Stimulated activated naive CD8-positive, alpha-beta T cell treated with anti-CD3 and anti-CD28 coated beads, Interleukin-15, amount 100 ng/mL, for 72 hours (primary cell): ENCODE results near the gene NPFFR2.
"Not testable (repeated sequence)": the region's sequence is repeated elsewhere in the genome, so short reads cannot be mapped to it uniquely, and the experiment has no call there.

ENCODE experiments used
- ATAC-seq: fragments of 150-1000 bp; cut with Tn5 transposase; 2 replicates; pipeline ENCODE4 v1.10.0; 2021; ENCODE audit warnings: mild to moderate bottlenecking, moderate library complexity
- DNase-seq, 2 donors: peaks; one replicate each; pipeline ENCODE4 v3.0.0; 2021 to 2022
- H3K27ac Mint-ChIP-seq, 2 donors: one replicate each; pipeline ENCODE4 v1.8.0; 2022; ENCODE audit warnings: mild to moderate bottlenecking in 2 of 2, mixed read lengths in 2 of 2, moderate library complexity in 2 of 2
- H3K27me3 Mint-ChIP-seq: one replicate; pipeline ENCODE4 v1.8.0; 2022; ENCODE audit warnings: mixed read lengths
- H3K4me1 Mint-ChIP-seq: one replicate; pipeline ENCODE4 v1.8.0; 2022; ENCODE audit warnings: mild to moderate bottlenecking, mixed read lengths
- H3K4me3 Mint-ChIP-seq, 2 donors: one replicate each; pipeline ENCODE4 v1.8.0; 2022; ENCODE audit warnings: mild to moderate bottlenecking in 2 of 2, mixed read lengths in 2 of 2, moderate library complexity in 1 of 2
- H3K9me3 Mint-ChIP-seq, 2 donors: one replicate each; pipeline ENCODE4 v1.8.0; 2022; ENCODE audit warnings: mixed read lengths in 2 of 2

NPFFR2 gene

DNA sequence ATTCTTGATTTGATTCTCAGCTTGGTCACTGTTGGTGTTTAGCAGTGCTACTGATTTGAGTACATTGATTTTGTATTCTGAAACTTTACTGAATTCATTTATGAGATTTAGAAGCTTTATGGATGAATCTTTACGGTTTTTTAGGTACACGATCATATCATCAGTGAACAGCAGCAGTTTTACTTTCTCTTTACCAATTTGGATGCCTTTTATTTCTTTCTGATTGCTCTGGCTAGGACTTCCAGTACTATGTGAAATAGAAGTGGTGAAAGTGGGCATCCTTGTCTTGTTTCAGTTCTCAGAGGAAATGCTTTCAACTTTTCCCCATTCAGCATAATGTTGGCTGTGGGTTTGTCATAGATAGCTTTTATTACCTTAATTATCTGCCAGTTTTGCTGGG, 58.8 kb downstream of the NPFFR2 start:
- not testable (repeated sequence) for H3K4me1 Mint-ChIP-seq, H3K4me3 Mint-ChIP-seq, H3K9me3 Mint-ChIP-seq, H3K27ac Mint-ChIP-seq, ATAC-seq, DNase-seq, H3K27me3 Mint-ChIP-seq

DNA sequence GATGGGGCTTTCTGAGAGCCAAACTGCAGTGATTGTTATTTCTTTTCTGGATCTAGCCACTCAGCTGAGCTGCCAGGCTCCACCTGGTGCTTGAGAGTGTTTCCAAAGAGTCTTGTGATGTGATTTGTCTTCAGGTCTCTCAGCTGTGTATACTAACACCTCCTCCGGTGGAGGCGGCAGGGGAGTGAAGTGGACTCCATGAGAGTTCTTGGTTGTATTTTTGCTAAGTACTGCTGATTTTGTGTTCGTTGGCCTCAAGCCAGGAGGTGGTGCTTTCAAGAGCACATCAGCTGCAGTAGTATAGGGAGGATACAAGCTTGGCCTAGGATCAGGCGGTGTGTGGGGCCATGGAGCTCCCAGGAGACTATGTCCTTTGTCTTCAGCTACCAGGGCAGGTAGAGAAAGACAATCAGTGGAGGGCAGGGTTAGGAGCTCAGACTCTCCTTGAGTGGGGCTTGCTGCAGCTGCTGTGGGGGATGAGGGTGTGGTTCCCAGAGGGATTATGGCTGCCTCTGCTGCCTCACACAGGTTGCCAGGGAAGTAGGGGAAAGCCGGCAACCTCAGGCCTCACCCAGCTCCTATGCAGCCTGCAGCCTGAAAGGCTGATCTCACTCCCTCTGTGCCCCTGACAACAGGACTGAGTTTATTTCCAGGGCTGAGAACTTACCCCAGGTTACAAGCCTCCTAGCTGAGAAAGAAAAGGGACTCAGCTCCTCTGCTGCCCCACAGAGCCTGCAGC, 62.4 kb downstream of the NPFFR2 start:
- H3K27me3 Mint-ChIP-seq = no peaks in the 10 kb centered on the region
- no peaks in the 10 kb centered on the region for H3K4me1 Mint-ChIP-seq
- H3K27ac Mint-ChIP-seq = no peak overlapping the region

DNA sequence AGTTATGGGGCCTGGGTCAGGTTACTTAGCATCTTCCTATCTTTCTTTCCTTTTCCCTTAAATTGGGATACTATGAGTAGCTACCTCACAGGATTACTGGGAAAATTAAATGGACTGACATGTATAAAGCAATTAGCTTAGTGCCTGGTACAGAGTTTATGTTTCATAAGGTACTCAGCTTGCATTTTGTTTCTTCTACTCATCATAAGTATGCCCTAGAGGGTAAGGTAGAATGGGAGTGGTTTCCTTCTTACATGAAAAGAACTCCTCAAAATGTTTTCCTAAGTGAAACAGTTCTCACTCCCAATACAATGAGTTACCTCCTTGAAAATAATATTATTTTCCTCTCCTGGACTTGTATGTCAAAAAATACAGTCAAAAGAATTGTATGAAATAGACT, 75.7 kb downstream of the NPFFR2 start:
- ATAC-seq = no peak
- H3K4me3 Mint-ChIP-seq = no peak overlapping the region
- peaks cover 10% of the 10 kb centered on the region for H3K27me3 Mint-ChIP-seq
- DNase-seq = no peak
- peaks cover 4% of the 10 kb centered on the region for H3K4me1 Mint-ChIP-seq
- peaks cover 0 to 11% of the 10 kb centered on the region in 2 donors for H3K9me3 Mint-ChIP-seq
- H3K27ac Mint-ChIP-seq = no peak overlapping the region

More for the DNA sequence above, 62.4 kb downstream of the NPFFR2 start:
- no peak overlapping the region for H3K4me3 Mint-ChIP-seq
- ATAC-seq = no peak
- H3K9me3 Mint-ChIP-seq = peaks cover 0 to 10% of the 10 kb centered on the region in 2 donors
- no peak for DNase-seq

DNA sequence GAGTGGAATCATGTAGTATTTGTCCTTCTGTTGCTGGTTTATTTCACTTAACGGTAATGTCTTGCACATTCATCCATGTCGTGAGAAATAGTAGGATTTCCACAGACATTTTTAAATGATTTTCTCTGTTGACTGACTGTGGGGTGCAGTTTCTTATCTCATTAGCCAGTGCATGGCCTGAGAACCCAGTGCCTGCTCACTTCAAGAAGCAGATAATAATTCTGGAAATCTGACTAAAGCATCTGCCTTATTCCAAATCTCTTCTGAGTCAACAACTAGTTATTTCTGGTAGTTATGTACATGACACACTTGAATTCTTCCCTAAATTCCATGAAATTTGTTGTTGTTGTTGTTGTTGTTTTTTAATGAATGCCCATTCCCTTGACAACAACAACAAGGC, 77.6 kb downstream of the NPFFR2 start:
- Mint-ChIP-seq H3K27me3 (peaks cover 12% of the 10 kb centered on the region), H3K4me3 (no peak overlapping the region), H3K9me3 (peaks cover 0 to 14% of the 10 kb centered on the region in 2 donors), H3K27ac (no peak overlapping the region), H3K4me1 (peaks cover 11% of the 10 kb centered on the region)
- DNase-seq (no peak), ATAC-seq (no peak)

DNA sequence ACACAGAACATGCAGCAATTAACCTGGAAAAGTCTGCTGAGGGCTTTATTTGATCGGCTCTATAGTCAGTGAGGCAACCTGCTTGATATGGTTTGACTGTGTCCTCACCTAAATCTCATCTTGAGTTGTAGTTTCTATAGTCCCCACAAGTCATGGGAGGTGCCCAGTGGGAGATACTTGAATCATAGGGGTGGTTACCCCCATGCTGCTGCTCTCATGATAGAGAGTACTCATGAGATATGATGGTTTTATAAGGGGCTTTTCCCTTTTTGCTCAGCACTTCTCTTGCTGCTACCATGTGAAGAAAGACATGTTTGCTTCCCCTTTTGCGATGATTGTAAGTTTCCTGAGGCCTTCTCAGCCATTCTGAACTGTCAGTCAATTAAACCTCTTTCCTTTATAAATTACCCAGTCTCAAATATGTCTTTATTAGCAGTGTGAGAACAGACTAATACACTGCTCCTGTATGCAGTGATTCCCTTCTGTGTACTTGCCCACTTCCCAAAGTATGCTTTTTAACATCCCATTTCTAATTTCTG, 78.2 kb downstream of the NPFFR2 start:
- peaks cover 0 to 14% of the 10 kb centered on the region in 2 donors for H3K9me3 Mint-ChIP-seq
- ATAC-seq (peak; percentile 44), DNase-seq (no peak)
- no peak overlapping the region for H3K4me3 Mint-ChIP-seq
- H3K27me3 Mint-ChIP-seq = peaks cover 12% of the 10 kb centered on the region
- peaks cover 11% of the 10 kb centered on the region for H3K4me1 Mint-ChIP-seq
- no peak overlapping the region for H3K27ac Mint-ChIP-seq

DNA sequence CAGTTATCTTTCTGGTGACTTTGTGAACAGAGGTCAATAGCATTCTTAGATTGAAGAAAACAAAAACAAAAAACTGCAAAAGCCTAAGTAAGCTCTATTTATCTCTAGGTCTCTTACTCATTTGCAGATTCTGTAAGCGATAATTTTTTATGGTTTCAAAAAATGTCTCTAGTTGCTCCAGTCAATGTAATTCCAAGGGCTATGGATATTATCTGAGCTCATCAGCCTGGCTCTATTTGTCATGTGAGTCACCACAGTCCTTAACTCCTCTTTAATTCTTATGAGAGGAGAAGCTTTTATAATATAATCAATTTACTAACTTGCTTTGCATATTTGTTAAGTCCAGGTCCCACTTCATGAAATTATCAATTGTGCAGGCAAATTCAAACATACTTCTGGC, 79.1 kb downstream of the NPFFR2 start:
- ATAC-seq (no peak), DNase-seq (no peak)
- Mint-ChIP-seq H3K4me3 (no peak overlapping the region), H3K4me1 (peaks cover 11% of the 10 kb centered on the region), H3K27me3 (peaks cover 12% of the 10 kb centered on the region), H3K27ac (no peak overlapping the region), H3K9me3 (peaks cover 0 to 14% of the 10 kb centered on the region in 2 donors)

DNA sequence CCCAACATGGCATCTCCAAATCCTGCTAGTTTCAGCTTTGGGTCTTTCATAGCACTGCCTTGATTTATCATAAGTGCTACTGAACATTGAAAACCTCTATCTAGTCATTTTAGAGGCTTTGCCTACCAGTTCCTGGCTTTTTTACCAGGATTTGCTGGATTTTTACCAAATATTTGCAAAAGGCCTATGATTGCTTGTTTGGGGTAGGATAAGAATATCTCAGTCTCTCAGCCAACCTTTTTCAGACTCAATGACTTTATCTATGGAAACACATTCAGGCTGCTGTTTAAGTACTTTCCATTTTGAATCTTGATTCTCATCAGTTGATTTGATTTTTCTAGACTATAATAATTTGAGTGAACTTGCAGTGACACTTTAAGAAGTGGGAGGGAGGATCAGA, 80.1 kb downstream of the NPFFR2 start:
- Mint-ChIP-seq H3K9me3 (peaks cover 0 to 14% of the 10 kb centered on the region in 2 donors), H3K27me3 (peaks cover 15% of the 10 kb centered on the region), H3K27ac (no peak overlapping the region), H3K4me3 (no peak overlapping the region), H3K4me1 (peaks cover 11% of the 10 kb centered on the region)
- ATAC-seq (no peak), DNase-seq (no peak)

DNA sequence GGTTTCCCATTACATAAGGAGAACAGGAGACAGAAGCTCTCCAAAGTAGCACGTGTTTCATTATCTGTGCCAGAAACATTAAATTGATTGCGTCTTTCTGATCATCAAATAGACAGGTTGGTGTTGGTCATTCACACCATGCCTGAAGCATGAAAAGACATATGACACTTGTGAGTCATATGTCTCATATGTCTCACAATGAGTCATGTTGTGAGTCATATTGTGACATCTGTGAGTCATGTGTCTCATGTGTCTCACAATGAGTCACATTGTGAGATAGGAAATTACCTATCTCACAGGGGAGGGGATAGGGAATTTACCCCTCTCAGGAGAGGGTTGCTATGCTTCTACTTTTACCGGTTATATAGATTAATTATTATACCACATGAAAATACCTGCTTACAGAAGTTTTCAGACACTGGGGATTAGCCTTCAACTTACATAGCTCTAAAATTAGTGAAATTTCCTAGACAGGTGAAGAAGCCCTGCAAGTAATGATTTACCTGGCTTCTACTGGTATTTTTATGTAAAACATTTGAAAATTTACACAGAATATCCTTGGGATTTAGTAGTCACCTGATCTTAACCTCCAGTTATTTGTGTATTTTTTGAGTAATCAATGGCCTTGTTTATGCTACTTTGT, 80.8 kb downstream of the NPFFR2 start:
- peaks cover 11% of the 10 kb centered on the region for H3K4me1 Mint-ChIP-seq
- H3K4me3 Mint-ChIP-seq = no peak overlapping the region
- ATAC-seq (peak; percentile 97), DNase-seq (peak; percentile 20 to 49)
- peaks cover 0 to 14% of the 10 kb centered on the region in 2 donors for H3K9me3 Mint-ChIP-seq
- H3K27me3 Mint-ChIP-seq = peaks cover 22% of the 10 kb centered on the region
- H3K27ac Mint-ChIP-seq = peak overlapping the region in 1 of 2 donors; percentile 54

DNA sequence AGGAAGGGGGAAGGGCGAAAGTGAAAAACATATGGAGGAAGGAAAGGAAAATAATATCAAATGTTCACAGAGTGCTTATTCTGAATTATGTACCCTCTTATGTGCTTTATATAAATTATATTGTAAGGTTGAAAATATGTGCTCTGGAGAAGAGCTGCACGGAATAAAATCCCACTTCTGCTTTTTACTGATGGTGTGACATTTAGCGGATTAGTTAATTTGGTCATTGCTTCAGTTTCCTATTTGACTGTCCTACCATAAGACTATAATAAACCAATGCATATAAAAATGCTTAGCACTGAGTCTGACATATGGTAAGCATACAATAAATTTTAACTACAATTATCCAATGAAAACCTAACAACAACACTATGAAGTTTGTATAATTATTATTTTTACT, 86.2 kb downstream of the NPFFR2 start:
- no peak overlapping the region for H3K4me3 Mint-ChIP-seq
- peaks cover 10% of the 10 kb centered on the region for H3K27me3 Mint-ChIP-seq
- no peak overlapping the region for H3K27ac Mint-ChIP-seq
- peaks cover 5 to 8% of the 10 kb centered on the region in 2 donors for H3K9me3 Mint-ChIP-seq
- H3K4me1 Mint-ChIP-seq = peaks cover 1% of the 10 kb centered on the region
- ATAC-seq (no peak), DNase-seq (no peak)

DNA sequence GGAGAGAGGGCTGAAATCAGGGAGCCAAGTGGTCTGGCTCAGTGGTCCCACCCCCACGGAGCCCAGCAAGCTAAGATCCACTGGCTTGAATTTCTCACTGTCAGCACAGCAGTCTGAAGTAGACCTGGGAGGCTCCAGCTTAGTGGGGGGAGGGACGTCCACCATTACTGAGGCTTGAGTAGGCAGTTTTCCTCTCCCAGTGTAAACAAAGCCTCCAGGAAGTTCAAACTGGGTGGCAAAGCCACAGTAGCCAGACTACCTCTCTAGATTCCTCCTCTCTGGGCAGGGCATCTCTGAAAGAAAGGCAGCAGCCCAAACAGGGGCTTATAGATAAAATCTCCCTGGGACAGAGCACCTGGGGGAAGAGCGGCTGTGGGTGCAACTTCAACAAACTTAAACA, 88.1 kb downstream of the NPFFR2 start:
- Mint-ChIP-seq H3K27ac (no peak overlapping the region), H3K4me3 (no peak overlapping the region), H3K9me3 (peaks cover 5 to 8% of the 10 kb centered on the region in 2 donors), H3K27me3 (peaks cover 10% of the 10 kb centered on the region), H3K4me1 (no peaks in the 10 kb centered on the region)
- ATAC-seq (no peak), DNase-seq (no peak)

DNA sequence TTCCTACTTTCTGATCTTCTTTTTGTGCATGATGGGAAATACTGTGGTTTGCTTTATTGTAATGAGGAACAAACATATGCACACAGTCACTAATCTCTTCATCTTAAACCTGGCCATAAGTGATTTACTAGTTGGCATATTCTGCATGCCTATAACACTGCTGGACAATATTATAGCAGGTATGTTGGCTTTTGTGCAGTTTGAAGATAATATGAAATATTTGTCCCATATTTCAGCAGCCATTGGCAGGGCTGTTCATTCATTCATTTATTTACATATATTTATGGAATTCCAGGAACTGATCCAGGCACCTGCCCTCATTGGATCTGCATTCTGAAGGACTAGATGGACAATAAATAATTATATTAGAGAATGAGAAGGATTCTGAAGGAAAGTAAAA, 96.9 kb downstream of the NPFFR2 start:
- ATAC-seq (no peak), DNase-seq (no peak)
- Mint-ChIP-seq H3K4me1 (no peaks in the 10 kb centered on the region), H3K27me3 (no peaks in the 10 kb centered on the region), H3K27ac (peak overlapping the region in 1 of 2 donors; percentile 8), H3K9me3 (no peaks in the 10 kb centered on the region), H3K4me3 (no peak overlapping the region)

DNA sequence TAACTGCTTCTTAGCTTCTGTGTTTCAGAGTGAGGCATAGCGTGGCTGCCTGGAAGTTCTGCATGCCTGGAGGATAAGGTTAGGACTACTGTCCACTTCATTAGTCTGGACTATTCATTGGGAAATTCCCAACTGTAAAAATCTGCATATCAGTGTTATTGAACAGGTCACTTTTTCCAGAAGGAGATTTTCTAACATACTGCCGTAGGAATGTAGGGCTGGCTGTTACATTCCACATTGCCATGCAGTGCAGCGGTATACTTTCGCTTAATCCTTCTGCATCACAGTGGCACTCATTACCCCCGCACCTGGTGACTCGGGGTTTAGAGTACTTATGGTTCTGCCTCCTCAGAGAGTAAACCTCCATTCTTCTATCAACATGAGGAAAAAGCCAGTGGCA, 104.6 kb downstream of the NPFFR2 start:
- Mint-ChIP-seq H3K27ac (no peak overlapping the region), H3K27me3 (no peaks in the 10 kb centered on the region)
- ATAC-seq = no peak

DNA sequence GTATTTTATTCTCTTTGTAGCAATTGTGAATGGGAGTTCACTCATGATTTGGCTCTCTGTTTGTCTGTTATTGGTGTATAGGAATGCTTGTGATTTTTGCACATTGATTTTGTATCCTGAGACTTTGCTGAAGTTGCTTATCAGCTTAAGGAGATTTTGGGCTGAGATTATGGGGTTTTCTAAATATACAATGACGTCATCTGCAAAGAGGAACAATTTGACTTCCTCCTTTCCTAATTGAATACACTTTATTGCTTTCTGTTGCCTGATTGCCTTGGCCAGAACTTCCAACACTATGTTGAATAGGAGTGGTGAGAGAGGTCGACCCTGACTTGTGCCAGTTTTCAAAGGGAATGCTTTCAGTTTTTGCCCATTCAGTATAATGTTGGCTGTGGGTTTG, 108.2 kb downstream of the NPFFR2 start:
- not testable (repeated sequence) for H3K4me1 Mint-ChIP-seq, H3K4me3 Mint-ChIP-seq, H3K27me3 Mint-ChIP-seq, ATAC-seq, H3K27ac Mint-ChIP-seq, DNase-seq
- H3K9me3 Mint-ChIP-seq = peaks cover 0 to 13% of the 10 kb centered on the region in 2 donors

More for the DNA sequence above, 104.6 kb downstream of the NPFFR2 start:
- Mint-ChIP-seq H3K9me3 (peaks cover 0 to 7% of the 10 kb centered on the region in 2 donors), H3K4me1 (no peaks in the 10 kb centered on the region), H3K4me3 (no peak overlapping the region)
- no peak for DNase-seq

DNA sequence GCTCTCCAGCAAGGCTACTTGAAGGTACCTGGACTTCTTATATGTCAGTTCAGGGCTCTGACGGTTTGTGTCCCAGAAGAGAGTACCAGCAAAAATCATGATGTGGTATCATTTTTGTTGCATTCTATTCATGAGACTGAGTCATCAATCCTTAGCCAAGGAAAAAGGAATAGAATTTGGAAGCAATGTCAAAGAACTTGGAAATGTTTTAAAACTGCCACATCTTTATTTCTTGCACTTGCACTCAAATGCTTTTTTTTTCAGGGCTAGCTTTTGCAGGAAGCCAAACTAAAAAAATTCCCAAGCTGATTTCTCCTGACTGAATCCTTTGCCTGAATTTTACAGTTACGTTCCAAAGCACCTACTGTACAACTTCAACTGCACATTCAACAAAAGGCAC, 112.4 kb downstream of the NPFFR2 start:
- no peak for ATAC-seq
- no peak for DNase-seq
- H3K9me3 Mint-ChIP-seq = peaks cover 0 to 21% of the 10 kb centered on the region in 2 donors
- no peaks in the 10 kb centered on the region for H3K27me3 Mint-ChIP-seq
- no peaks in the 10 kb centered on the region for H3K4me1 Mint-ChIP-seq
- no peak overlapping the region for H3K4me3 Mint-ChIP-seq
- H3K27ac Mint-ChIP-seq = no peak overlapping the region

DNA sequence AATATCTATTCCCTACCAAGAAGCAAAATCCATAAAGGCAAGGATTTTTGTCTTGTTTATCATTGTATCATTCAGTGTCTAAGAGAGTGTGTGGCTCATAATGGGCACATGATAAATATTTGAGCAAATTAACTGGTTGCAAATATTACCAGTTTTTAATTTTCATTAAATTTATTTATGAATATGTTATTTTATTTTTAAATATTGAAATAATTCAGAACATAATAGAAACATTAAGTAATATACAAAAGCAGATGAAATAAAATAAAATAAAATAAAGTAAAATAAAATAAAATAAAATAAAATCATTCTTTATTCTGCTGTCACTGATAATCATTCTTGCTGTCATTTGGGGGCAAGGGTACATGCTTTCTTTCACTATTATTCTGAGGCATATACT, 120.9 kb downstream of the NPFFR2 start:
- no peak for ATAC-seq
- Mint-ChIP-seq H3K4me1 (no peaks in the 10 kb centered on the region), H3K27me3 (no peaks in the 10 kb centered on the region), H3K4me3 (no peak overlapping the region), H3K9me3 (peaks cover 0 to 16% of the 10 kb centered on the region in 2 donors), H3K27ac (no peak overlapping the region)
- no peak for DNase-seq

DNA sequence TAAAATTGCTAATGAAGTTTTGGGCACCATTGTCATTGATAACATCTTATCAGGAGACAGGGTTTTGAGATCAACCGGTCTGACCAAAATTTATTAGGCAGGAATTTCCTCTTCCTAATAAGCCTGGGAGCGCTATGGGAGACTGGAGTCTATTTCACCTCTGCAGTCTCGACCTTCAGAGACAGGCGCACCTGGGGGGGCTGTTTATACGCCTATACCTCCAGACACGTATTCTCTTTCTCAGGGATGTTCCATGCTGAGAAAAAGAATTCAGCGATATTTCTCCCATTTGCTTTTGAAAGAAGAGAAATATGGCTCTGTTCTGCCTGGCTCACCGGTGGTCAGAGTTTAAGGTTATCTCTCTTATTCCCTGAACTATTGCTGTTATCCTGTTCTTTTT, 121.8 kb downstream of the NPFFR2 start:
- peaks cover 0 to 17% of the 10 kb centered on the region in 2 donors for H3K9me3 Mint-ChIP-seq
- not testable (repeated sequence) for ATAC-seq, DNase-seq, H3K27ac Mint-ChIP-seq, H3K4me3 Mint-ChIP-seq, H3K27me3 Mint-ChIP-seq, H3K4me1 Mint-ChIP-seq
